BE2C (cell line): Measurements from ENCODE around the gene ETS1.
A peak's percentile ranks its signal among the peaks of the same experiment; 100 is the strongest.

Source experiments
- DNase-seq: peaks from one replicate; pipeline ENCODE4 v3.0.0-alpha.2; 2020
- H3K27me3 ChIP-seq: fragments of 250-450 bp; sonication (Bioruptor Pico); 2 replicates; pipeline ENCODE4 v1.5.1; 2020; ENCODE audit warnings: mild to moderate bottlenecking
- H3K36me3 ChIP-seq: fragments of 250-450 bp; sonication (Bioruptor Pico); 2 replicates; pipeline ENCODE4 v1.5.1; 2020; ENCODE audit warnings: mild to moderate bottlenecking
- H3K4me1 ChIP-seq: fragments of 250-450 bp; sonication (Bioruptor Pico); 2 replicates; pipeline ENCODE4 v1.5.1; 2020
- H3K4me3 ChIP-seq: 2 replicates; pipeline ENCODE4 v1.5.1; 2011; ENCODE audit warnings: low read depth, low read length
- H3K9me3 ChIP-seq: fragments of 250-450 bp; sonication (Bioruptor Pico); 2 replicates; pipeline ENCODE4 v1.5.1; 2020
- TF ChIP-seq, protein P1 (sequence below): IDR thresholded peaks from 2 replicates; pipeline ENCODE4 v1.5.1; 2012; ENCODE audit warnings: mild to moderate bottlenecking, low read depth, low read length

The ETS1 gene

DNA sequence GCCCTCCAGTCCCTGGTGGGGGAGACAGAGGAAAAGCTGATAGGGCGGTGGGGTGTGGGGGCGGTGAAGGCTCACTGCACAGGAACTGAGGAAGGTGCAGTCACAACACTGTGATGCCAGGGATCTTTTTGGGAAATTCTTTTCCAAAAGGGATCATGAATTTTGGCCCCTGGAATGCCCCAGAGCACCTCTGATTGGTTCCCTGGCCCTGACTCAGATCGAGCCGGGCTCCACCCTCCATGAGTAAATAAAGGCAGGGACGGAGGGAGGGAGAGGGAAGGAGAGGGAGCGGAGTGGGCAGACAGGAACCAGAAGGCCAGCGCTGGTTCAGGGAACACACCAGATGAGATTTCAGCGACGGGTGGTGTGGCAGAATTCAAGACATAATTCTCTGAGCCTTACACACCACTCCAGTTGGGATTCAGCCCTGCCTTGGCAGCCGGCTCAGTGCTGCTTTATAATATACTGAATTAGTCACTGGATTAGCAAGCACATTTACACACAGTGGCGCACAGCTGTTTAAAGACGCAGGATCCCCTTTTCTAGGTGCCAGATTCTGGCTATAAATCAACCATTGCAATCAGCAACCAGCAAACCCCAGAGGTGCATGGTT is 80.3 kb downstream of the ETS1 start:
- Histone ChIP-seq H3K4me1 (peaks cover 29% of the 10 kb centered on the region), H3K27me3 (no peaks in the 10 kb centered on the region), H3K9me3 (no peaks in the 10 kb centered on the region), H3K4me3 (peak overlapping the region; percentile 32), H3K36me3 (no peaks in the 10 kb centered on the region)
- TF ChIP-seq, protein P1, sequence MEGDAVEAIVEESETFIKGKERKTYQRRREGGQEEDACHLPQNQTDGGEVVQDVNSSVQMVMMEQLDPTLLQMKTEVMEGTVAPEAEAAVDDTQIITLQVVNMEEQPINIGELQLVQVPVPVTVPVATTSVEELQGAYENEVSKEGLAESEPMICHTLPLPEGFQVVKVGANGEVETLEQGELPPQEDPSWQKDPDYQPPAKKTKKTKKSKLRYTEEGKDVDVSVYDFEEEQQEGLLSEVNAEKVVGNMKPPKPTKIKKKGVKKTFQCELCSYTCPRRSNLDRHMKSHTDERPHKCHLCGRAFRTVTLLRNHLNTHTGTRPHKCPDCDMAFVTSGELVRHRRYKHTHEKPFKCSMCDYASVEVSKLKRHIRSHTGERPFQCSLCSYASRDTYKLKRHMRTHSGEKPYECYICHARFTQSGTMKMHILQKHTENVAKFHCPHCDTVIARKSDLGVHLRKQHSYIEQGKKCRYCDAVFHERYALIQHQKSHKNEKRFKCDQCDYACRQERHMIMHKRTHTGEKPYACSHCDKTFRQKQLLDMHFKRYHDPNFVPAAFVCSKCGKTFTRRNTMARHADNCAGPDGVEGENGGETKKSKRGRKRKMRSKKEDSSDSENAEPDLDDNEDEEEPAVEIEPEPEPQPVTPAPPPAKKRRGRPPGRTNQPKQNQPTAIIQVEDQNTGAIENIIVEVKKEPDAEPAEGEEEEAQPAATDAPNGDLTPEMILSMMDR: no peak
- DNase-seq: peak; percentile 63

DNA sequence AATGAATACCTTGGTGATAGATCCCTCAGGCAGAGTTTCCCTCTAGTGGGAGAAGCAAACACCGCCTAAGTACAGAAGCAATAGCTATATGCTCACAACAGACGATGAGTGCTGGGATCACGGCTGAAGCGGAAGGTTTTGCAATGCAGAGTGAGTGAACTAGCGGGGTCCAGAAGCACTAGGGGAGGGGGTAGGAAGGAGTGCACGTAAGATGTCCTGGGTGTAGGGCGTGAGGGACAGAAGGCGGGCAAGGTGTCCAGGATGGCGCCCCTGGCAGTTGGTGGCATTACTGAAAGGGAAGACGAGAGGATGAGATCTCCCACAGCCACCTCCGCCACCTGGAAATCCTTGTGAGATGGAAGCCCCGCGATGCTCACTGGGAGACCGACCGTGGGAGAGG is 81.0 kb downstream of the ETS1 start:
- no peaks in the 10 kb centered on the region for H3K36me3 ChIP-seq
- no peaks in the 10 kb centered on the region for H3K9me3 ChIP-seq
- H3K27me3 ChIP-seq: no peaks in the 10 kb centered on the region
- H3K4me3 ChIP-seq: no peak overlapping the region
- TF ChIP-seq, protein P1: peak; percentile 43
- no peak for DNase-seq
- peaks cover 29% of the 10 kb centered on the region for H3K4me1 ChIP-seq

DNA sequence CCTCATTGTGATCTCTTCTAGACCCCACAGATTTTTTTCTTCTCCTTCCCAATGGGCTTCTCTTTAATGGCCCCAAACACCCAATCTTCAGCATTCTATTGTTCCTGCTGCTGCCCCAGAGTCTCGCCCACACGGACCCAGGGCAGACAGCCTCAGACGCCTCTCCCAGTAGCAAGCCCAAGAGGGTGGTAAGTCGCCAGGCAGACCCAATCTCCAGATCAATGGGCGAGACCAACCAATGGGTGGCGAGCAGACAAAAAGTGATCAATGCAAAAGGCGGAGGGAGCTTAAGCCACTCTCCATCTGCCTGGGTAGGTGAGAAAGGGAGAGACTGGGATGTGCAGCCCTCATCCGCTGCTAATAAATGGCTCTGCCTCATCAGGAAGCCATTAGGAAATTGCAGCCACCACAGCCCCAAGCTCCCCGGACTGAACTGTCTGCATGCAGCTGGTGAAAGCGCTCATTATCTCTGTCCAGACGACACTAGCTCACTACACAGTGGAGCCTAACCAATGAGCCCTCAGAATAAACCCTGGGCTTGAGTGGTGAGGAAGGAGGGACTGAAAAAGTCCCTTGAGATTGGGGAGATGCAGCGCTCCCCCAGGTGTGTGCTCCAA is 81.8 kb downstream of the ETS1 start:
- H3K27me3 ChIP-seq: no peaks in the 10 kb centered on the region
- H3K4me1 ChIP-seq: peaks cover 29% of the 10 kb centered on the region
- no peaks in the 10 kb centered on the region for H3K9me3 ChIP-seq
- peak; percentile 60 for DNase-seq
- H3K36me3 ChIP-seq: no peaks in the 10 kb centered on the region
- H3K4me3 ChIP-seq: no peak overlapping the region
- TF ChIP-seq, protein P1: no peak

DNA sequence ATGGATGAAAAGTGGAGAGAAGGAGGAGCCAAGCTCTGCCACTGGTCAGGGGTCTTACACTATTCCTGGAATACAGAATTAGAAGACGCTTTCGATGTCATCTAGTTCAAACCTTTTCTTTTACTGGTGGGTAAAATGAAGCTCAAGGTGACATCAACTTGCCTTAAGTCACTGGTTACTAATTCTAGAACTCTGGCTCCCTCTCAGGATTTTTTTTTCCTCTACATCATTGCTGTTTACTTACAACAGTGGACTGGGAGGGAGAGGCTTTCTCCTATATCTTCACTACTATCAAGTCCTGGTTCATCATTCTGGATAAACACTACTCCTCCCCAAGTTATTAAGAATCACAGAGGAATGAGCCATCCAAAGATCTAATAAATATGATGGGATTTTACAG is 82.9 kb downstream of the ETS1 start:
- no peak overlapping the region for H3K4me3 ChIP-seq
- TF ChIP-seq, protein P1: no peak
- no peaks in the 10 kb centered on the region for H3K36me3 ChIP-seq
- H3K4me1 ChIP-seq: peaks cover 29% of the 10 kb centered on the region
- H3K27me3 ChIP-seq: no peaks in the 10 kb centered on the region
- no peak for DNase-seq
- no peaks in the 10 kb centered on the region for H3K9me3 ChIP-seq

DNA sequence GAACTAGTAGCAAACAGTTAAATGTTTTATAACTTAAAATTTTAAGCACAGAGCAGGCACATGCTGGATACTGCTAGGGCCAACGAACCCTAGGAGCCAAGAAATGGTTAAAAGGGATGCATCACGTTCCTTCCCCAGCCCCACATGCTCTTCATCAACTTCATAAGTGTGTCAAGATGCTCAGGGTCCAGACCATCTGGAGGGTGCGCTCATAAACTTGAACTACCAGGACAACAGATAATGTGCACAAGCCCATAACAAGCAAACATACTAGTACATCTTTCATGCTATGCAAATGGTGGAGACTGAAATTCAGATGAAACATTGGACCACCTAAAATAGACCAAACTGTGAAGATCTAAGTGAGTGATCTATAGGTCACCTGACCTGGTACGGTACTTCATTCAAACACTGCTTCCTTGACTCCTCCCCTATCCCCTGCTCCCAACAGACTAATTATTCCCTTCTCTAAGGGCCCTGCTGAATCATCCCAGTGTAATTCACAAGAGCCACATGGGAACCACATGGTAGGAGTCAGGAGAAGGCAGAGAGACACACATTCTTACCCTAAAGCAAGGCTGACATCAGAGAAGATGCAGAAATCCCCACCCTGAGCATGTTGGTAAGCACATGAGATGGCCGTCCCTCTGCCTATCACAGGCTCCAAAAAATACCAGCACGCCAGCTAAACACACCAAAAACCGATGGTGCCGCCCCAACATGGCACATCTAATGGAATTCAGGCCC is 83.9 kb downstream of the ETS1 start:
- H3K4me1 ChIP-seq: peaks cover 29% of the 10 kb centered on the region
- TF ChIP-seq, protein P1: no peak
- DNase-seq: no peak
- no peaks in the 10 kb centered on the region for H3K36me3 ChIP-seq
- H3K9me3 ChIP-seq: no peaks in the 10 kb centered on the region
- no peaks in the 10 kb centered on the region for H3K27me3 ChIP-seq
- H3K4me3 ChIP-seq: no peak overlapping the region

DNA sequence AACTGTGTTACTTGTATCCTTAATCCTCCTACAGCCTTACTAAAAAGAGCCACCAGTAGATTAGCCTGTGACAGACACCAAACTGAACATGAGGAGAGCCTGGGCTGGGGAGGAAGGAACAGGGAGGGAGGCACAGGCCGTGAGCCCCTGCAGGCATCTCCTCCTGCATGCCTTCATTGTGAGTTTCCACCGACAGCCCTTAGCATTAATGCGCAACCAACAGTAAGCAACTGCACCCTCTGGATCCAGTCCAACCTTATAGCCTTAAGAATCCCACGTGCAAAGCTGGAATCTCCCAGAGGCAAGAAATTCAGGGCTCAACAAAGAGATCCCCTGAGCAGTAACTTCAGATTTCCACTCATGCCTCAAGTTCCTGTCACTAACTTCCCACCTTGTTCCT is 84.6 kb downstream of the ETS1 start:
- H3K4me1 ChIP-seq: peaks cover 27% of the 10 kb centered on the region
- TF ChIP-seq, protein P1: no peak
- H3K4me3 ChIP-seq: no peak overlapping the region
- DNase-seq: no peak
- H3K9me3 ChIP-seq: no peaks in the 10 kb centered on the region
- H3K36me3 ChIP-seq: no peaks in the 10 kb centered on the region
- H3K27me3 ChIP-seq: no peaks in the 10 kb centered on the region
